Measurements from ENCODE around the gene RALGPS1.

DNA sequence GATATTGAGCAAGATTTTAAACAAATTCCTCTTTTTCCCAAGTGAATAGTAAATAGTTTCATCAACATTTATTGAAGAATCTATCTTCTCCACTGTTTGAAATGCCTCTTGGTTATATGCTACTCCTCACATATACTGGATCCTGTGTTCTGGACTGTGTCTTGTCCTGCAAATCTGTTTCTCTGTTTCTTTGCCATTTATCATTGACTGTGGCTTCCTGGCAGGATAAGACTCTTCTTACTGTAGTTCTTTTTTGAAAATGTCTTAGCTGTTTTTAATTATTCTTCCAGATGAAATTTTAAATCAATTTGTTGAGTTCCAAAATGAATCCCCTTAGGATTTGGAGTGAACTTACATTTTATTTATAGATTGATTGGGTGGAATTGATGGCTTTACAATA is 27.8 kb downstream of the RALGPS1 start:
- TF ChIP-seq CTCF (IDR thresholded peaks at IDR 0.05) (no peak), POLR2A (IDR thresholded peaks at IDR 0.05) (no peak)

All from lower leg skin (tissue), 3 donors.